Right lobe of liver (tissue), 6 donors: Measurements from ENCODE around the gene PTPN5. TPM values are rescaled to one million over a fixed set of nuclear protein-coding genes. Genes with fewer than 3 reads are reported as not detected.
A peak's percentile ranks its signal among the peaks of the same experiment; 100 is the strongest.

Experiments
- ATAC-seq, 4 donors: fragments of 200-7000 bp; cut with Tn5 transposase; one replicate each; pipeline ENCODE4 v1.9.1; 2020; ENCODE audit warnings: mild to moderate bottlenecking in 4 of 4, moderate library complexity in 4 of 4
- DNase-seq, 3 donors: peaks; one replicate each; pipeline ENCODE4 v3.0.0-alpha.2; 2020
- H3K27ac ChIP-seq, 3 donors: fragments of 200-600 bp; one replicate each; pipeline ENCODE4 v1.8.0; 2022
- H3K27me3 ChIP-seq, 2 donors: fragments of 200-600 bp; one replicate each; pipeline ENCODE4 v1.8.0; 2022
- H3K36me3 ChIP-seq, 4 donors: fragments of 200-600 bp; sonication (generic) in 1 of 4; one replicate each; pipeline versions ENCODE4 v1.5.1 to v1.8.0; 2017 to 2022; ENCODE audit warnings: control low read depth in 1 of 4
- H3K4me1 ChIP-seq, 4 donors: fragments of 200-600 bp; sonication (generic) in 1 of 4; one replicate each; pipeline versions ENCODE4 v1.5.1 to v1.8.0; 2017 to 2022; ENCODE audit warnings: control low read depth in 1 of 4
- H3K4me3 ChIP-seq, 3 donors: fragments of 200-600 bp; one replicate each; pipeline ENCODE4 v1.8.0; 2022
- H3K9me3 ChIP-seq, 4 donors: fragments of 200-600 bp; sonication (generic) in 1 of 4; one replicate each; pipeline versions ENCODE4 v1.5.1 to v1.8.0; 2017 to 2022; ENCODE audit warnings: control low read depth in 1 of 4
- POLR2A ChIP-seq: fragments of 450-650 bp; IDR thresholded peaks from one replicate; pipeline ENCODE4 v1.6.1; 2017; ENCODE audit warnings: antibody characterized with exemption, mild to moderate bottlenecking
- WGBS: methylation state at CpG from one replicate; pipeline ENCODE4 v1.1.6; 2018; ENCODE audit warnings: low coverage, low lambda C conversion rate; ENCODE audit not compliant: insufficient coverage; ENCODE audit errors: missing lambda C conversion rate; 5-methylcytosine and 5-hydroxymethylcytosine counted together
- intact Hi-C, 2 donors: fragments of 100-400 bp; cut with DNase I; formaldehyde crosslinking; loops; one replicate each; pipeline versions ENCODE4 v1.11.2 to v1.14.1; 2022
- total RNA-seq, 6 experiments: library from RNA; depleted of rRNA in 2 of 6; stranded (reverse); fragments of >200 nt in 2 of 6; fragmentation: NEBNext Ultra II Directional in 3 of 6; extraction: Animal tissue kit (Norgen Biotek cat#: 25700) in 3 of 6; gene quantifications; one replicate each; pipeline versions ENCODE4 v1.1.0 to v1.2.4, GENCODE V29; 2016 to 2023
- TF ChIP-seq, protein P1 (sequence below), 4 donors: fragments of 200-600 bp in 3 of 4; fragments of 450-650 bp in 1 of 4; IDR thresholded peaks; one replicate each; pipeline versions ENCODE4 v1.5.1 to v1.8.0; 2016 to 2022; ENCODE audit warnings: antibody characterized with exemption in 4 of 4, mild to moderate bottlenecking in 2 of 4
- donor health status: DM: no; HTN: yes; CAD: no.
- donor health status: DM: no; HTN: no; CAD: no.
- donor health status: DM: no; HTN: no; CAD: no.
- donor health status: DM: no; HTN: yes; CAD: no.
- donor health status: DM: no; HTN: yes; CAD: no.

The PTPN5 gene
- total RNA-seq, 6 experiments from 2014 or later, result not detected

- TF ChIP-seq POLR2A, result no peak
- TF ChIP-seq, protein P1, sequence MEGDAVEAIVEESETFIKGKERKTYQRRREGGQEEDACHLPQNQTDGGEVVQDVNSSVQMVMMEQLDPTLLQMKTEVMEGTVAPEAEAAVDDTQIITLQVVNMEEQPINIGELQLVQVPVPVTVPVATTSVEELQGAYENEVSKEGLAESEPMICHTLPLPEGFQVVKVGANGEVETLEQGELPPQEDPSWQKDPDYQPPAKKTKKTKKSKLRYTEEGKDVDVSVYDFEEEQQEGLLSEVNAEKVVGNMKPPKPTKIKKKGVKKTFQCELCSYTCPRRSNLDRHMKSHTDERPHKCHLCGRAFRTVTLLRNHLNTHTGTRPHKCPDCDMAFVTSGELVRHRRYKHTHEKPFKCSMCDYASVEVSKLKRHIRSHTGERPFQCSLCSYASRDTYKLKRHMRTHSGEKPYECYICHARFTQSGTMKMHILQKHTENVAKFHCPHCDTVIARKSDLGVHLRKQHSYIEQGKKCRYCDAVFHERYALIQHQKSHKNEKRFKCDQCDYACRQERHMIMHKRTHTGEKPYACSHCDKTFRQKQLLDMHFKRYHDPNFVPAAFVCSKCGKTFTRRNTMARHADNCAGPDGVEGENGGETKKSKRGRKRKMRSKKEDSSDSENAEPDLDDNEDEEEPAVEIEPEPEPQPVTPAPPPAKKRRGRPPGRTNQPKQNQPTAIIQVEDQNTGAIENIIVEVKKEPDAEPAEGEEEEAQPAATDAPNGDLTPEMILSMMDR (IDR thresholded peaks at IDR 0.05), result no peak
- no peaks in the 10 kb centered on the region for H3K27me3 ChIP-seq
- H3K9me3 ChIP-seq, result no peaks in the 10 kb centered on the region
- H3K4me1 ChIP-seq, result no peaks in the 10 kb centered on the region
- DNase-seq (no peak), ATAC-seq (no peak)
- peak overlapping the region; percentile 71 to 77 (median 75) for H3K4me3 ChIP-seq
- WGBS, result 15% methylated on average over 9 of the region's 9 CpGs
- peaks cover 0 to 3% (median 0%) of the 10 kb centered on the region in 4 donors for H3K36me3 ChIP-seq
- intact Hi-C loops, result no loop called here
- H3K27ac ChIP-seq, result peak overlapping the region; percentile 82 to 92 (median 90)
These were observed 92.4 kb downstream of the PTPN5 start for GRCh38 chr11:18699269-18699596.

DNA sequence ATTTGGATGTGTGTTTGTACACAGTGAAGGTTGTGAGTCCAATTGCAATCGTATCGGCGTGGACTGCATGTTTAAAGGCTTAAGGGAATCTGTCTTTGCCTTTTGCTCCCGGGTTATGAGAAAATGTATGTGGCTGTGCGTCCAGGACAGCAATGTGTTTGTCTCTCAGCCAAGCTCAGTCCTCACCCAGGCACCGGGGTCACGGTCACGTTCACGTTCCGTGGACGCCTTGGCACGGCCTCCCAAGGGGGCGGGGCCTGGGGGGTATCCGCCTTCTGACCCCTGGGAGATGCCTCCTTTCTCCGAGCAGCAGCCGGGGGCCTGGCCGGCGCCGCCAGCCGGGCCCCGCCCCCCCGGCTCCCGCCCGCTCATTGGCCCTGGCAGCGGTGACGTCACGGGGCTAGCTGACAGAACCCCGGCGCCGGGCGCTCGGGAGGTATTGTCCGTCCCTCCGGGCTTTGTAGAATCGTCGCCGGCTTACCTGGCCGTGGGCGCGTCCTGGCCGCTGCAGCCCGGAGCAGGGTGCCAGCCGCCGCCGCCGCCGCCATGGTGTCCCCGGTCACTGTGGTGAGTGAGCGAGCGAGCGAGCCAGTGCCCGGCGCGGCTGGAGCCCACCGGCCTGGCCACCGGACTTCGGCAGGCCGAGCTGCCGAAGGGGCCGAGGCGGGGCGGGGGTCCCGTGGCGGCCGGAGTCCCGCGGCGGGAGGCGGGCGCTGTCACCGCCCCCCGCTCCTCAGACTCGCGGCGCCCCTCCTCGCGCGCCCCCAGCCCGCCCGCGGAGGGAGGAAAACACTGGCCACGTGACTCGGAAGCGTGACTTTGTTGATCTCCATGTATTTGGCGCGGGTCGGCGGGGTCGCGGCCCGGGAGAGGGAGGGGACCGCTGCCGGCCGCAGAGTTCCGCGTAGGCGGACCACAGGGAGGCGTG is 93.0 kb downstream of the PTPN5 start, which contains the start of gene TMEM86A:
TMEM86A (plus strand) TSS at position 439 of the 928 bp plus-strand sequence; CDS start at position 547, 108 bp downstream.
- Histone ChIP-seq H3K27me3 (no peaks in the 10 kb centered on the region), H3K27ac (peak within 1 kb of the TSS; percentile 82 to 92 (median 90)), H3K36me3 (peaks cover 0 to 3% (median 0%) of the 10 kb centered on the region in 4 donors), H3K9me3 (no peaks in the 10 kb centered on the region), H3K4me1 (no peaks in the 10 kb centered on the region), H3K4me3 (peak within 1 kb of the TSS; percentile 71 to 77 (median 75))
- intact Hi-C loops, result no loop called here
- whole genome bisulfite sequencing, result 3% methylated on average over 13 of the region's 98 CpGs
- ATAC-seq, result peak; percentile 96 to 98 (median 97)
- peak; percentile 96 to 98 (median 97) for DNase-seq
- peak; percentile 91 for TF ChIP-seq POLR2A
- TF ChIP-seq, protein P1 (IDR thresholded peaks at IDR 0.05), result no peak

- Histone ChIP-seq H3K4me3 (no peak overlapping the region), H3K27me3 (no peaks in the 10 kb centered on the region), H3K27ac (peak overlapping the region in 1 of 3 donors; percentile 90), H3K4me1 (peaks cover 0 to 8% (median 0%) of the 10 kb centered on the region in 4 donors), H3K36me3 (peaks cover 0 to 3% (median 0%) of the 10 kb centered on the region in 4 donors), H3K9me3 (no peaks in the 10 kb centered on the region)
- WGBS, result 93% methylated on average over 4 of the region's 4 CpGs
- intact Hi-C loops, result no loop called here
- ATAC-seq (no peak), DNase-seq (no peak)
- TF ChIP-seq, protein P1 (IDR thresholded peaks at IDR 0.05), result no peak
- TF ChIP-seq POLR2A, result no peak
These were observed 94.0 kb downstream of the PTPN5 start for GRCh38 chr11:18697576-18697975.

- no peaks in the 10 kb centered on the region for H3K27me3 ChIP-seq
- no peak for DNase-seq
- ATAC-seq, result no peak
- no peaks in the 10 kb centered on the region for H3K9me3 ChIP-seq
- H3K4me1 ChIP-seq, result peaks cover 0 to 10% (median 0%) of the 10 kb centered on the region in 4 donors
- intact Hi-C loops, result no loop called here
- peaks cover 0 to under 1% (median 0%) of the 10 kb centered on the region in 4 donors for H3K36me3 ChIP-seq
- no peak overlapping the region for H3K27ac ChIP-seq
- TF ChIP-seq, protein P1 (IDR thresholded peaks at IDR 0.05), result no peak
- TF ChIP-seq POLR2A, result no peak
- 100% methylated on average over 2 of the region's 2 CpGs for WGBS
- H3K4me3 ChIP-seq, result no peak overlapping the region
These were observed 94.9 kb downstream of the PTPN5 start for GRCh38 chr11:18696638-18697225.
